ENCODE data around the gene ANXA2R. TPM values are rescaled to one million over a fixed set of nuclear protein-coding genes. Genes with fewer than 3 reads are reported as not detected.
A peak's percentile ranks its signal among the peaks of the same experiment; 100 is the strongest.

Gene ANXA2R
- total and polyA plus RNA-seq, 2 of the 4 experiments (the other 2 are of a cell fraction) = 1.3 to 3.6 TPM

DNA sequence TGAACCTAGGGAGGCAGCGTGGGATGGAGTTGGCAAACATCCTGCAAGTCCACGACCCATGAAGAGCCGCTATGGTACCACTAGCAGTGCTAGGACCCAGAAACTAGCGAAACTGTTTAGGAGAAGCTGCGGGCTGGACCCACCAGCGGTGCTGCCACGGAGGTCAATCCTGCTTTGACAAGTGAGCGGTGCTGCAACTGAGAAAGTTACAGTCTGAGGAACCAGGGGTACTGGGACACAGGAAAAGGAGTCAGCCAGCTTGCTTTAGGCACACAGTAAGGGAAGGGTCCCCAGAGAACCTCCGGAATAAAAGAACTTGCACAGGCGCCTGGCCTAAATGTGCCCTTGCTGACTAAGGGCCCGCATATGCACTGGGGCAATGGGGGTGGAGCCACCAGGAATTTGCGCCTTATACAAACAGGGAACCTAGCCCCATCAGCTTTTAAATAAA lies 23.6 kb upstream of the ANXA2R start:
- Histone ChIP-seq H3K4me2 (ENCODE audit: low read depth, low read length) (no peak overlapping the region; the same call in 1 of the 2 replicates), H3K23ac (ENCODE audit: low read depth, low read length) (peak overlapping the region; percentile 45; the same call in 1 of the 2 replicates), H2AFZ (replicated peaks; ENCODE audit: low read length, poor library complexity) (peak overlapping the region; percentile 70), H3K56ac (ENCODE audit: extremely low read depth, insufficient read depth, low read length) (no peak overlapping the region), H3K4me1 (ENCODE audit: control insufficient read depth, insufficient read depth, low read length) (peaks cover 10% of the 10 kb centered on the region), H3K9me1 (ENCODE audit: insufficient read depth, low read length) (no peaks in the 10 kb centered on the region), H4K5ac (ENCODE audit: low read depth, low read length) (peak overlapping the region; percentile 19; the same call in 1 of the 2 replicates), H2BK15ac (ENCODE audit: low read depth, low read length) (no peak overlapping the region), H3K14ac (replicated peaks; ENCODE audit: low read depth, low read length) (no peak overlapping the region), H3K27ac (ENCODE audit: insufficient read depth, low read length) (peak overlapping the region; percentile 71), H3K36me3 (ENCODE audit: control insufficient read depth, insufficient read depth, low read length) (0 out of 2 replicates have a peak, but pooled peaks cover 2% of the 10 kb centered on the region), H2BK120ac (ENCODE audit: low read depth, low read length) (peak overlapping the region; percentile 14; the same call in 1 of the 2 replicates), H3K18ac (ENCODE audit: low read depth, low read length) (no peak overlapping the region), H2AK9ac (replicated peaks; ENCODE audit: low read depth, low read length, poor library complexity) (peak overlapping the region; percentile 49), H3K4ac (ENCODE audit: low read depth, low read length) (peak overlapping the region; percentile 28; the same call in 1 of the 2 replicates), H4K8ac (ENCODE audit: low read depth in 2 of 2, low read length in 2 of 2) (peak overlapping the region in 1 of 2 experiments; percentile 5; a peak in 2 of 4 replicates), H3K9me3 (ENCODE audit: control insufficient read depth, insufficient read depth, low read length) (no peaks in the 10 kb centered on the region), H3K27me3 (ENCODE audit: control insufficient read depth, insufficient read depth, low read length) (no peaks in the 10 kb centered on the region), H4K91ac (ENCODE audit: insufficient read depth, low read depth, low read length) (peak overlapping the region; percentile 22; the same call in 1 of the 2 replicates), H4K20me1 (ENCODE audit: insufficient read depth, low read length) (no peaks in the 10 kb centered on the region), H2BK20ac (ENCODE audit: low read depth, low read length) (no peak overlapping the region), H3K9ac (ENCODE audit: low read depth, low read length) (no peak overlapping the region), H2AK5ac (ENCODE audit: low read depth, low read length) (peak overlapping the region; percentile 61; the same call in 1 of the 2 replicates), H3K4me3 (ENCODE audit: insufficient read depth, low read depth, low read length) (no peak overlapping the region), H3K79me1 (ENCODE audit: low read depth in 1 of 2, low read length in 2 of 2) (peaks cover 13 to 43% of the 10 kb centered on the region in 2 experiments), H2BK5ac (ENCODE audit: low read depth, low read length, poor library complexity, severe bottlenecking) (no peak overlapping the region)
- ChIA-PET CTCF (interaction anchor here (0.6 to 1.5 kb wide), 4 partner anchors 17 to 152 kb away, joined by 3 to 6 read pairs (median 3); no protein-coding TSS in a partner anchor), POLR2A (ENCODE audit: unreplicated experiment) (no interaction called here)
- DNase-seq = no peak
- TF ChIP-seq POLR2A (IDR thresholded peaks at IDR 0.05; ENCODE audit: low read depth, low read length) (no peak), BHLHE40 (IDR thresholded peaks at IDR 0.05; ENCODE audit: low read depth, low read length) (no peak), MAZ (IDR thresholded peaks at IDR 0.05; ENCODE audit: borderline replicate concordance, low read depth, low read length) (no peak), SMC3 (IDR thresholded peaks at IDR 0.05; ENCODE audit: low read depth, low read length) (no peak), RAD21 (IDR thresholded peaks at IDR 0.05; ENCODE audit: low read length) (no peak), RFX5 (IDR thresholded peaks at IDR 0.05; ENCODE audit: low read depth, low read length) (no peak), MXI1 (IDR thresholded peaks at IDR 0.05; ENCODE audit: borderline replicate concordance, low read depth, low read length) (no peak)
- TF ChIP-seq, protein P1, sequence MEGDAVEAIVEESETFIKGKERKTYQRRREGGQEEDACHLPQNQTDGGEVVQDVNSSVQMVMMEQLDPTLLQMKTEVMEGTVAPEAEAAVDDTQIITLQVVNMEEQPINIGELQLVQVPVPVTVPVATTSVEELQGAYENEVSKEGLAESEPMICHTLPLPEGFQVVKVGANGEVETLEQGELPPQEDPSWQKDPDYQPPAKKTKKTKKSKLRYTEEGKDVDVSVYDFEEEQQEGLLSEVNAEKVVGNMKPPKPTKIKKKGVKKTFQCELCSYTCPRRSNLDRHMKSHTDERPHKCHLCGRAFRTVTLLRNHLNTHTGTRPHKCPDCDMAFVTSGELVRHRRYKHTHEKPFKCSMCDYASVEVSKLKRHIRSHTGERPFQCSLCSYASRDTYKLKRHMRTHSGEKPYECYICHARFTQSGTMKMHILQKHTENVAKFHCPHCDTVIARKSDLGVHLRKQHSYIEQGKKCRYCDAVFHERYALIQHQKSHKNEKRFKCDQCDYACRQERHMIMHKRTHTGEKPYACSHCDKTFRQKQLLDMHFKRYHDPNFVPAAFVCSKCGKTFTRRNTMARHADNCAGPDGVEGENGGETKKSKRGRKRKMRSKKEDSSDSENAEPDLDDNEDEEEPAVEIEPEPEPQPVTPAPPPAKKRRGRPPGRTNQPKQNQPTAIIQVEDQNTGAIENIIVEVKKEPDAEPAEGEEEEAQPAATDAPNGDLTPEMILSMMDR (conservative IDR thresholded peaks at IDR 0.05; ENCODE audit: low read depth, low read length) = no peak
- TF ChIP-seq, protein P2, sequence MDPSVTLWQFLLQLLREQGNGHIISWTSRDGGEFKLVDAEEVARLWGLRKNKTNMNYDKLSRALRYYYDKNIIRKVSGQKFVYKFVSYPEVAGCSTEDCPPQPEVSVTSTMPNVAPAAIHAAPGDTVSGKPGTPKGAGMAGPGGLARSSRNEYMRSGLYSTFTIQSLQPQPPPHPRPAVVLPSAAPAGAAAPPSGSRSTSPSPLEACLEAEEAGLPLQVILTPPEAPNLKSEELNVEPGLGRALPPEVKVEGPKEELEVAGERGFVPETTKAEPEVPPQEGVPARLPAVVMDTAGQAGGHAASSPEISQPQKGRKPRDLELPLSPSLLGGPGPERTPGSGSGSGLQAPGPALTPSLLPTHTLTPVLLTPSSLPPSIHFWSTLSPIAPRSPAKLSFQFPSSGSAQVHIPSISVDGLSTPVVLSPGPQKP (IDR thresholded peaks at IDR 0.05; ENCODE audit: borderline replicate concordance, low read depth, low read length) = no peak
- BruUV-seq (replicated peaks) = no TSS peak
- dilution Hi-C loops (cut with HindIII; ENCODE audit: low sequenced_read_pairs, unreplicated experiment) = no loop called here
- in situ Hi-C loops (cut with MboI; ENCODE audit: low sequenced_read_pairs) = no loop called here
- intact Hi-C loops (cut with micrococcal nuclease) = no loop called here
- ATAC-seq (ENCODE audit: low read depth) = no peak
- WGBS, 2 experiments (ENCODE audit: extremely low coverage in 2 of 2, insufficient read length in 1 of 2) = 85% methylated on average over 6 of the region's 12 CpGs; no CpG with 5 or more reads in 1 of the 2 experiments
